ENCODE measurements around the gene CA10. TPM values are rescaled to one million over a fixed set of nuclear protein-coding genes. Genes with fewer than 3 reads are reported as not detected.

CA10 gene
- total and polyA plus RNA-seq, 2 donors = 0.24 to 2.2 TPM

GRCh38 chr17:51702963-51703360 is 455.6 kb downstream of the CA10 start:
- Histone ChIP-seq H3K4me3 (ENCODE audit: low read depth, low read length) (no peak overlapping the region), H3K36me3 (ENCODE audit: insufficient read depth) (no peaks in the 10 kb centered on the region), H3K27ac (ENCODE audit: low read depth) (no peak overlapping the region), H3K4me1 (ENCODE audit: insufficient read depth) (no peaks in the 10 kb centered on the region)
- no peak for DNase-seq (ENCODE audit: extremely low spot score)
- WGBS = 68% methylated on average over 3 of the region's 3 CpGs

GRCh38 chr17:51701501-51701900 is 457.0 kb downstream of the CA10 start:
- WGBS = 54% methylated on average over 2 of the region's 2 CpGs
- Histone ChIP-seq H3K4me3 (ENCODE audit: low read depth, low read length) (no peak overlapping the region), H3K4me1 (ENCODE audit: insufficient read depth) (no peaks in the 10 kb centered on the region), H3K36me3 (ENCODE audit: insufficient read depth) (no peaks in the 10 kb centered on the region), H3K27ac (ENCODE audit: low read depth) (no peak overlapping the region)
- no peak for DNase-seq (ENCODE audit: extremely low spot score)

DNA sequence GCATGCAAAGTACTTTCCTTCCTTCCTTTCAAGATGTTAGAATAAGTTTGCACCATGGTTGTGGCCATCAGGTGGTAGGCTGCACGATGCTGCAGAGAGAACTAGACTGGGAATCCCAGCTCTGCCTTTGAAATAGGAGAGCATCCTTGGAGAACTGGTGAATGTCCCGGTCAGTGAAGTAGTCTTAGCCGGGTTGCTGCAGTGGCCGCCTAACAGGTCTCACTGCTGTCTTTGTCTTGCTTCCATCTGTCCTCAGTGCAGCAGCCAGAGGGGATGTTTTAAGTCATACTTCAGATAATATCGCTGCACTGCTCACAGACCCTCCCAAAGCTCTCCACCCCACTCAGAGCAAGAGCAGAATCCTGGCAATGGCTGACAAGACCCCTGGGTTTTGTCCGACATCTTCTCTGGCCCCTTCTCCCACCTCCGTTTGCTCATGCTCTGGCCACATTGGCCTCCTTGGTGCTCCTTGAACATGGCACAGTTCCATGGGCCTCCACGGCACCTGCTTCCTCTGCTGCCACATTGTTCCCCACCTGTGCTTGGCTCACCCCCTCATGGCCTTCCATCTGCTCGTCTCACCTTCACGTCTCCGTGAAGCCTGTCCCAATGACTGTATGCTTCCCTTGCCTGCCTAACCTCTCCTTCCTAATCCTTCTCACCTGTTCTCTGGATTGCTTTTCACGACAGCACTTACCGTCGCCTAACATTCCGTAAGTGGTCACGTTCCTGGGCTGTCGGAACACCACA is 458.3 kb downstream of the CA10 start:
- Histone ChIP-seq H3K27ac (ENCODE audit: low read depth) (no peak overlapping the region), H3K36me3 (ENCODE audit: insufficient read depth) (no peaks in the 10 kb centered on the region), H3K4me3 (ENCODE audit: low read depth, low read length) (no peak overlapping the region), H3K4me1 (ENCODE audit: insufficient read depth) (no peaks in the 10 kb centered on the region)
- no peak for DNase-seq (ENCODE audit: extremely low spot score)
- 90% methylated on average over 17 of the region's 17 CpGs for WGBS

DNA sequence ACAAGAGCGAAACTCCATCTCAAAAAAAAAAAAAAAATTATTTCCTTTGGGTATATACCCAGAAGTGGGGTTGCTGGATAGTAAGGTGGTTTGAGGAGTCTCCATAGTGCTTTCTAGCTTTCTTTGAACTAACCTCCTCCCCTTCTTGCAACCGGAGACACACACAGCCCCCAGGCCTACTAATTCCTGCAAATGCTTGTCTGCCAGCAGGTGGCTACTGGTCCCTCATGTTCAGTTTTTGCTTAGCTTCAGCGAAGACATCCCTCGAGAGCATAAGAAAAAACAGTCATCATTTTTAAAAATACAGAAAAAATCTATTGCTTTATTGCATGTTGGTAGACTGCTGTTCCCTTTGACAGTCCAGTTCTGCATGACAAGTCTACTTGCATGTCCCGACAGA is 459.2 kb downstream of the CA10 start:
- no peaks in the 10 kb centered on the region for H3K4me1 ChIP-seq (ENCODE audit: insufficient read depth)
- no peaks in the 10 kb centered on the region for H3K36me3 ChIP-seq (ENCODE audit: insufficient read depth)
- DNase-seq (ENCODE audit: extremely low spot score) = no peak
- 81% methylated on average over 5 of the region's 5 CpGs for WGBS
- no peak overlapping the region for H3K27ac ChIP-seq (ENCODE audit: low read depth)
- no peak overlapping the region for H3K4me3 ChIP-seq (ENCODE audit: low read depth, low read length)

GRCh38 chr17:51692917-51693316 is 465.6 kb downstream of the CA10 start:
- no peak for DNase-seq (ENCODE audit: extremely low spot score)
- H3K27ac ChIP-seq (ENCODE audit: low read depth) = no peak overlapping the region
- no peaks in the 10 kb centered on the region for H3K36me3 ChIP-seq (ENCODE audit: insufficient read depth)
- no peak overlapping the region for H3K4me3 ChIP-seq (ENCODE audit: low read depth, low read length)
- WGBS = 60% methylated on average over 2 of the region's 2 CpGs
- no peaks in the 10 kb centered on the region for H3K4me1 ChIP-seq (ENCODE audit: insufficient read depth)

GRCh38 chr17:51687887-51688286 is 470.6 kb downstream of the CA10 start:
- Histone ChIP-seq H3K4me1 (ENCODE audit: insufficient read depth) (no peaks in the 10 kb centered on the region), H3K36me3 (ENCODE audit: insufficient read depth) (no peaks in the 10 kb centered on the region), H3K4me3 (ENCODE audit: low read depth, low read length) (no peak overlapping the region), H3K27ac (ENCODE audit: low read depth) (no peak overlapping the region)
- 87% methylated on average over 3 of the region's 3 CpGs for WGBS
- DNase-seq (ENCODE audit: extremely low spot score) = no peak

DNA sequence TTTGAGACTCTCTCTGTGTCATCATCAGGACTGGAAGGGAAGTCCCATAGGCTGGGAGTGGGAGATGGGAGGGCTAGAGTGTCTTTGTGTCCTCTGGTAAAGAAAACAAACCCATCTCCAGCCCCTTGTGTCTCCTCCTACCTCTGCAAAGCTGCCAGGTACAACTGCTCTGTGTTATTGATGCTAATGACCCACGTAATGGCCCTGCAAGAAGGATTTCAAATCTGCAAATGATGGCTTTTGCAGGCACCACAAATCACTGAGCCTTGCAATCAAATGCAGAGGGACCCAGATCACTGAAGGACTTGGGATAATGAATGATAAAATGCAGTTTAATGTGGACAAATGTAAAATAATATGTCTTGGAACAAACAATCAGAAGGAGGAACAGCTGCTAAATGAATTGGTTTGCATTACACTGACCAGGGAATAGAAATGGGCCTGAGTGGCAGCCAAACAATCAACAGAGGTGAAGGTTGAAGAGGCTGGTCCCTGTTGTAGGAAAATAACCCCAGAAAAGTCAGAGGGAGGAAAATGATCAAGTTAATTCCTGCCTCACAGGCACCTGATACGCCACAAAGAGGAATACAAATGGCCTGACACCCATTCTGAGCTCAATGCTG is 473.1 kb downstream of the CA10 start:
- Histone ChIP-seq H3K27ac (ENCODE audit: low read depth) (no peak overlapping the region), H3K4me3 (ENCODE audit: low read depth, low read length) (no peak overlapping the region), H3K4me1 (ENCODE audit: insufficient read depth) (no peaks in the 10 kb centered on the region), H3K36me3 (ENCODE audit: insufficient read depth) (no peaks in the 10 kb centered on the region)
- WGBS = 65% methylated on average over 2 of the region's 2 CpGs
- no peak for DNase-seq (ENCODE audit: extremely low spot score)

DNA sequence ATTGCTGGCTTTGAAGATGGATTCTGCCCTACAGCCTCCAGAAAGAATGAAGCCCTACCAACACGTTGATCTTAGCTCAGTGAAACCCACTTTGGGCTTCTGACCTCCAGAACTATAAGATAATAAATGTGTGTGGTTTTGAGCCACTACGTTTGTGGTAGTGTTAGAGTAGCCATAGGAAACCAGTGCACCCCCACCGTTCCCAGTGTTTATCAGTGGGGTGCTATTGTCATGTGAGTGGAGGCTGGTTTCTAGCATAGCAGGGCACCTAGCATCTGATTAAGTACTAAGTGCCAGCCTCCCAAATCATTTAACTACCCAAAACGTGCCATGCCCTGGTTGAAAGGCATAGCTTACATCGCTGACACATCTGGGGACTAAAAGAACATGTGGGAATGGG is 474.3 kb downstream of the CA10 start:
- DNase-seq (ENCODE audit: extremely low spot score) = no peak
- no peaks in the 10 kb centered on the region for H3K4me1 ChIP-seq (ENCODE audit: insufficient read depth)
- H3K27ac ChIP-seq (ENCODE audit: low read depth) = no peak overlapping the region
- H3K4me3 ChIP-seq (ENCODE audit: low read depth, low read length) = no peak overlapping the region
- H3K36me3 ChIP-seq (ENCODE audit: insufficient read depth) = no peaks in the 10 kb centered on the region
- 46% methylated on average over 5 of the region's 5 CpGs for WGBS

DNA sequence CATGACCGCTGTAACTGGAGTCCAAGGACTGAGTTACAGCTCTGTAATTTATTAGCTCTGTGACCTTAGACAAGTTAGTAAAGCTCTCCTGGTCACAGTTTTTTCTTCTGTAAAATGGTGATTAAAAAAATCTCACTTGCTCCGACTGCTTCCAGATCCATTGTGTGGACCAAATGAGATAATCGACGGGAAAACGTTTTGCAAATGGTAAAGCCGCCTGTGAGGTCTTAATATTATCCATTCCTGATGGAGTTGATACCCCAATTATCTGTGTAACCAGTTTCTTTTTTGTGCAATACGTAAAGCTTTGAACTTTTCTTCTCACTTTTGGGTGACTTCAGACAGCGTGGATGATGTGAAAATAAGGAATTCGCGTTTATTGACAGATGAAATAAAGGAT is 475.2 kb downstream of the CA10 start:
- no peaks in the 10 kb centered on the region for H3K4me1 ChIP-seq (ENCODE audit: insufficient read depth)
- no peak for DNase-seq (ENCODE audit: extremely low spot score)
- no peak overlapping the region for H3K4me3 ChIP-seq (ENCODE audit: low read depth, low read length)
- 89% methylated on average over 10 of the region's 10 CpGs for WGBS
- H3K27ac ChIP-seq (ENCODE audit: low read depth) = no peak overlapping the region
- no peaks in the 10 kb centered on the region for H3K36me3 ChIP-seq (ENCODE audit: insufficient read depth)

DNA sequence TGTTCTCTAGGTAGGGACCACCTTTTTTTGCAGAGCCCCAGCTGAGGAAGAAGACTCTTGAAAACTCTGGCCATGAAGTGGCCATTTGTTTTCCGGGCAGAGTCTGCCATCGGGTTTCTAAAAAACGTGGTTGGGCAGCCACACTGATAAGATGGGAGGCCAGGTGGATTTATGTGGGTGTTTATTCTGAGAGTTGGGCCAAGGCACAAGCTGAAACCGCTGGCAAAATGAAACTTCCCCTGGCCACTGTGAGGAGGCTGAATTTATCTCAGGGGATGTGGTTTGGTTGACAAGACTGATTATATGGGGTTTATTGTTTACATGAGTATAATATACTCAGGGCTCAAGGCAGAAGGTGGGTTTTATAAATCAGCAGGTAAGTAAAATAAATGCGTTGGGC is 476.4 kb downstream of the CA10 start:
- Histone ChIP-seq H3K36me3 (ENCODE audit: insufficient read depth) (no peaks in the 10 kb centered on the region), H3K4me3 (ENCODE audit: low read depth, low read length) (no peak overlapping the region), H3K27ac (ENCODE audit: low read depth) (no peak overlapping the region), H3K4me1 (ENCODE audit: insufficient read depth) (no peaks in the 10 kb centered on the region)
- WGBS = 62% methylated on average over 5 of the region's 5 CpGs
- no peak for DNase-seq (ENCODE audit: extremely low spot score)

- no peaks in the 10 kb centered on the region for H3K36me3 ChIP-seq (ENCODE audit: insufficient read depth)
- no peak overlapping the region for H3K27ac ChIP-seq (ENCODE audit: low read depth)
- WGBS = 96% methylated on average over 1 of the region's 1 CpG
These were observed 480.6 kb downstream of the CA10 start for GRCh38 chr17:51677875-51678274.

GRCh38 chr17:51676691-51677487 is 481.6 kb downstream of the CA10 start:
- Histone ChIP-seq H3K4me3 (ENCODE audit: low read depth, low read length) (no peak overlapping the region), H3K27ac (ENCODE audit: low read depth) (no peak overlapping the region), H3K4me1 (ENCODE audit: insufficient read depth) (no peaks in the 10 kb centered on the region), H3K36me3 (ENCODE audit: insufficient read depth) (no peaks in the 10 kb centered on the region)
- no peak for DNase-seq (ENCODE audit: extremely low spot score)
- WGBS = 74% methylated on average over 5 of the region's 5 CpGs

More at GRCh38 chr17:51677875-51678274, 480.6 kb downstream of the CA10 start:
- H3K4me1 ChIP-seq (ENCODE audit: insufficient read depth) = no peaks in the 10 kb centered on the region
- DNase-seq (ENCODE audit: extremely low spot score) = no peak
- no peak overlapping the region for H3K4me3 ChIP-seq (ENCODE audit: low read depth, low read length)

DNA sequence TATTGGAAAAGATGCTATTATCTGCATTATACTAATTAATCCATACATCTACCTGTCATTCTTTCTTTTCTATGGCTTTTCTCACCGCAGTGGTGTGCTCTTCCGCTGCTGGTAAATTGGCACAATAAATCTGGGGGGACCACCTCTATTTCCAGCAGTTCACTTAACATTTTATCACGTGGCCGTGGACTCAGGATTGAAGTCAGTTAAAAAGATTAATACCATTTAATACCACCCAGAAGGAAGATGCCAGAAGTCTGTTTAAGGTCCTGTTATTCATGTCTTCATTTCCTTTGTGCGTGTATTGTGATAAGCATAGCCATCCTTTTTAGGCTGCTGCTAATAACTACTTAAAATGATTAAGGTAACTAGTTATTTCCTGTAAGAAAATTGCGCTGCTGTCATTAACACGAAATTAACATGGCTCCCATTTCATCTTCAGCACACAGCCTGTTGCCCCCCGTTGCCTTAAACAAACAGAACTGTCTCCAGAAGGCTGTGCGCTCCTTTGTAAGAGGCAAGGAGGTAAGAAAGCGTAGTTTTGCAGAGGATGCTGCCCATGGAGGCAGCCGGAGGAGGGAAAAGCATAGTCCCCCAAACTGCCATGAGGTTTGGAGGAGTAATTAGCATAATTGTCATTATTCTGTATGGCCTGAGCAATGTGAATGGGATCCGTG is 483.8 kb downstream of the CA10 start:
- H3K4me3 ChIP-seq (ENCODE audit: low read depth, low read length) = no peak overlapping the region
- H3K4me1 ChIP-seq (ENCODE audit: insufficient read depth) = no peaks in the 10 kb centered on the region
- H3K36me3 ChIP-seq (ENCODE audit: insufficient read depth) = no peaks in the 10 kb centered on the region
- WGBS = 68% methylated on average over 12 of the region's 12 CpGs
- no peak overlapping the region for H3K27ac ChIP-seq (ENCODE audit: low read depth)
- DNase-seq (ENCODE audit: extremely low spot score) = no peak

All from urinary bladder (tissue), 4 donors.